HuH-7.5 (cell line): Measurements from ENCODE around the gene MTHFSD.

ENCODE experiments used
- DNase-seq: peaks from one replicate; pipeline ENCODE4 v3.0.0; 2011; ENCODE audit warnings: low spot score

MTHFSD gene

DNA sequence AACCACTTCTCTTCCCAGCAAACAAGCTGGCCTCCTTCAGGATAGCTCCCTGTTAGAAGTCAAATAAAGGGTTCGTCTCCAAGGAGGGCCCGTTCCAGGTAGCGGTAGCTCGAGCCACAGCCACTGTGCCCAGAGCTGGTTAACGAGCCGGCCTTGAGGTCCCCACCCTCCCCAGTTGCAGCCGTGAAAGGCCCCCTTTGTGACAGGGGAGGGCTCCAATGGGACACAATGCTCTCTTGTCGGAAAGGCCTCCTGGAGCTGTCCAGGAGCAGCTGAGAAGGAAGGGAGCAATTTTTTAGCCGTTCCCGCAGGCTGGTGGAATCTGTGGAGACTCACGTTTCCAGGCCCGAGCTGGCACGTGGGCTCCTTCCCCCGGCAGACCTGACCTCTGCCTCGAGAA is 74.6 kb downstream of the MTHFSD start:
- no peak for DNase-seq
